Duodenal mucosa (tissue), 2 donors: ENCODE results near the gene SORBS2.

Experiments used
- H3K27ac ChIP-seq: one replicate; pipeline ENCODE4 v1.7.0; 2013; ENCODE audit warnings: low read depth, low read length
- H3K27me3 ChIP-seq, 2 donors: one replicate each; pipeline ENCODE4 v1.7.0; 2013; ENCODE audit warnings: low read length in 2 of 2, control low read depth in 1 of 2; ENCODE audit not compliant: insufficient read depth in 2 of 2, control insufficient read depth in 1 of 2
- H3K36me3 ChIP-seq, 2 donors: one replicate each; pipeline ENCODE4 v1.7.0; 2013; ENCODE audit warnings: low read length in 2 of 2, control low read depth in 1 of 2; ENCODE audit not compliant: insufficient read depth in 2 of 2, control insufficient read depth in 1 of 2
- H3K4me1 ChIP-seq, 2 donors: one replicate each; pipeline ENCODE4 v1.7.0; 2013; ENCODE audit warnings: low read length in 2 of 2, control low read depth in 1 of 2; ENCODE audit not compliant: insufficient read depth in 2 of 2, control insufficient read depth in 1 of 2
- H3K4me3 ChIP-seq, 2 donors: one replicate each; pipeline ENCODE4 v1.7.0; 2013; ENCODE audit warnings: low read length in 2 of 2, low read depth in 1 of 2
- H3K9ac ChIP-seq, 2 donors: one replicate each; pipeline ENCODE4 v1.7.0; 2013; ENCODE audit warnings: low read length in 2 of 2, low read depth in 1 of 2
- H3K9me3 ChIP-seq, 2 donors: one replicate each; pipeline ENCODE4 v1.7.0; 2013; ENCODE audit warnings: low read length in 2 of 2, control low read depth in 1 of 2; ENCODE audit not compliant: control insufficient read depth in 1 of 2

Gene SORBS2

GRCh38 chr4:185654311-185654710 is 157.7 kb downstream of the SORBS2 start:
- H3K4me1 ChIP-seq = no peaks in the 10 kb centered on the region
- no peak overlapping the region for H3K4me3 ChIP-seq
- no peak overlapping the region for H3K9ac ChIP-seq
- H3K36me3 ChIP-seq = peaks cover 0 to 5% of the 10 kb centered on the region in 2 donors
- H3K27ac ChIP-seq = no peak overlapping the region
- no peaks in the 10 kb centered on the region for H3K27me3 ChIP-seq
- no peaks in the 10 kb centered on the region for H3K9me3 ChIP-seq

DNA sequence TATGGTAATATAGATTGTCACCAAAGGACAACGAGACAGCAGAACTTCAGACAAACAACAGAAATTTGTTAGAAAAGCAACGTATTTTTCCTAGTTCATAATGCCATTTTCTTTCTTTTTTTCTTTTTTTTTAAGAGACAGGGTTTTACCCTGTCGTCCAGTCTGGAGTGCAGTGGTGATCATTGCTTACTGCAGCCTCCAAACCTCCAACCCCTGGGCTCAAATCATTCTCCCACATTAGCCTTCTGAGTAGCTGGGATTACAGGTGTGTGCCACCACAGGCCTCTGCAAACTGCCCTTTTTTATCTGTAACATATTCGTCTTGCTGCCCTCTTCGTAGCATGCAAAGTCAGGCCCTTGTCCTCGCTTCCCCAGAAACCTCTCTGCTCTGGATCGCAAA is 160.1 kb downstream of the SORBS2 start:
- Histone ChIP-seq H3K36me3 (peaks cover 0 to 5% of the 10 kb centered on the region in 2 donors), H3K4me1 (no peaks in the 10 kb centered on the region), H3K27ac (no peak overlapping the region)

DNA sequence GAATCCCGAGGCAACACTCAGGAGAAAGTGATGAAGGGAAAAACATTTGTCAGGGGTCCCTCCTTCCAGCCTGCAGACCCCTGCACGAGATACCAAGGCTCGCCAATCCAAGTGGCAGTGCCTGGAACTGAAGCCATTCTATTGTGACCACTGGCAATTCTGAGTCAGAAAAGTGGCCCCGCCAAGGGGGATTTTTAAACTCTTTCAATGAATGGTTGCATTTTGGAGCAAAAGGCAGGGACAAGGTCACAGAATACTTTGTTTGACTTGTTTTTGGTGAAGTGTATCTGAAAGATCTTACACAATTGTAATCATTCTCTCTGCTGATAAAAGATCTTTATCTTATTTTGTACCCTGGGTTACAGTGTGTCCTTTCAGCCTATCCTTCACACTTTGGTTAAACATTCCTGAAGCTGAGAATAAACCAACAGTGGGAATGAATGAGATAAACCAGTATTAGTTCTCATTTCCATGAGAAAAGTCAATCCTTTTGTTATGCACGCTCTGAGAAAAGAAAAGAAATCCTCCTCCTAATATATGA is 160.8 kb downstream of the SORBS2 start:
- H3K27me3 ChIP-seq = no peaks in the 10 kb centered on the region
- no peaks in the 10 kb centered on the region for H3K4me1 ChIP-seq
- H3K9ac ChIP-seq = no peak overlapping the region
- peaks cover 0 to 5% of the 10 kb centered on the region in 2 donors for H3K36me3 ChIP-seq
- no peak overlapping the region for H3K27ac ChIP-seq
- no peaks in the 10 kb centered on the region for H3K9me3 ChIP-seq
- no peak overlapping the region for H3K4me3 ChIP-seq

More for the DNA sequence above, 160.1 kb downstream of the SORBS2 start:
- Histone ChIP-seq H3K4me3 (no peak overlapping the region), H3K9ac (no peak overlapping the region), H3K9me3 (no peaks in the 10 kb centered on the region), H3K27me3 (no peaks in the 10 kb centered on the region)

DNA sequence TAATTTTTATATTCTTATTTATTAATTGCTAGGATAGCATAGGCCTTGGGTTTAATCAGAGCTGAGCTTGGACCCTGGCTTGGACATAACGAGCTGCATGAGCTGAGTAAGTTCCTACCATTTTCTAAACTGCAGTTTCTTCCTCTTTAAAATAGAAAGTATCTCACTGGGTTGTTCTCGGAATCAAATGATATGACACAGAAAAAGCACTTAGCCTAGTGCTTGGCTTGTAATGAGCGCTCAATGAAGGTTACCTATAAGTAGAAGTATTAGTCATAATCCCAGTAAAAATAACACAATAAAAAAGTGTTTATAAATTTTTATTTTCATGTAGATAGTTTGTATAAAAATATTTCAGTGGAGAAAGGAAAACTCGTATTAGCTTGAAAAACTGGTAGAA is 163.4 kb downstream of the SORBS2 start:
- Histone ChIP-seq H3K27me3 (no peaks in the 10 kb centered on the region), H3K27ac (no peak overlapping the region), H3K9ac (no peak overlapping the region), H3K9me3 (no peaks in the 10 kb centered on the region), H3K4me3 (no peak overlapping the region), H3K36me3 (peaks cover 0 to 11% of the 10 kb centered on the region in 2 donors), H3K4me1 (no peaks in the 10 kb centered on the region)

DNA sequence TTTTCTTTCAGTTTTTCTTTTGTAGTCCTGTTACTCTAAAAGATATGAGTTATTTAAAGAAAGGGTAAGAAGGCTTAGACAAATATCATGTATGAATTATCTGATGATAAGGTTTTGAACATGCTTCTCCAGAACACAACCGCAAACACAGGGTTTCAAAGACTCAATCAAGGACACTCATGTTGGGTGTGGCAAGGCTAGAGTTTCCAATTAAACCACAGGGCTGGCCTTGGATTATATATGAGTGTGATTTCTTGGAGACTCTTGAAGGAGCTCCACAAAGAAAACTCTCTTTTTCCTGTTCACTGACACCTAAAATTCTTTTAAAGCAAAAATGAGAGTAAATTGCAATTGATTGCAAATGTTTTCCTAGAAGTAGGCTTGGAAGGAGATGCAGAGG is 166.6 kb downstream of the SORBS2 start:
- Histone ChIP-seq H3K27me3 (no peaks in the 10 kb centered on the region), H3K9ac (no peak overlapping the region), H3K4me1 (no peaks in the 10 kb centered on the region), H3K27ac (no peak overlapping the region), H3K4me3 (no peak overlapping the region), H3K9me3 (no peaks in the 10 kb centered on the region), H3K36me3 (peaks cover 0 to 6% of the 10 kb centered on the region in 2 donors)

DNA sequence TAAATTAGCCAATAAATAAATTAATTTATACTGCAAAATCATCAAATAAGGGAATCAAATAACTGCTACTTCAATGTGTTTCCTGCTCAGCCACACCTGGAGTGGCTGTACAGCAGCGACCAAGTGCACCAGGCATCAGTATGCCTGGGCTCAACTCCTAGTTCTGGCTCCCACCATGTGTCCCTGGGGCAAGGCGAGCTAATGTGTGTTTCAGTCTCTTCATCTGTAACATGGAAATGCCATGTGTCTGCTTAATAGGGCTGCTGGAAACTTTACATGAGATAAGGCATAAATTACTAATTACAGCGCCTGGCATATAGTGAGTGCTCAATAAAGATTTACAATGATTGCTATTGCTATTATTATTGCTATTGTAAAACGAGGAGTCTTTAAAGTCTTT is 167.6 kb downstream of the SORBS2 start:
- Histone ChIP-seq H3K4me1 (no peaks in the 10 kb centered on the region), H3K36me3 (peaks cover 0 to 6% of the 10 kb centered on the region in 2 donors), H3K27ac (no peak overlapping the region)

GRCh38 chr4:185642907-185643306 is 169.1 kb downstream of the SORBS2 start:
- Histone ChIP-seq H3K27ac (no peak overlapping the region), H3K36me3 (peaks cover 0 to 6% of the 10 kb centered on the region in 2 donors), H3K27me3 (no peaks in the 10 kb centered on the region), H3K4me1 (no peaks in the 10 kb centered on the region), H3K9me3 (no peaks in the 10 kb centered on the region), H3K4me3 (no peak overlapping the region), H3K9ac (no peak overlapping the region)

More for the DNA sequence above, 167.6 kb downstream of the SORBS2 start:
- no peaks in the 10 kb centered on the region for H3K27me3 ChIP-seq
- no peak overlapping the region for H3K9ac ChIP-seq
- no peak overlapping the region for H3K4me3 ChIP-seq
- H3K9me3 ChIP-seq = no peaks in the 10 kb centered on the region

DNA sequence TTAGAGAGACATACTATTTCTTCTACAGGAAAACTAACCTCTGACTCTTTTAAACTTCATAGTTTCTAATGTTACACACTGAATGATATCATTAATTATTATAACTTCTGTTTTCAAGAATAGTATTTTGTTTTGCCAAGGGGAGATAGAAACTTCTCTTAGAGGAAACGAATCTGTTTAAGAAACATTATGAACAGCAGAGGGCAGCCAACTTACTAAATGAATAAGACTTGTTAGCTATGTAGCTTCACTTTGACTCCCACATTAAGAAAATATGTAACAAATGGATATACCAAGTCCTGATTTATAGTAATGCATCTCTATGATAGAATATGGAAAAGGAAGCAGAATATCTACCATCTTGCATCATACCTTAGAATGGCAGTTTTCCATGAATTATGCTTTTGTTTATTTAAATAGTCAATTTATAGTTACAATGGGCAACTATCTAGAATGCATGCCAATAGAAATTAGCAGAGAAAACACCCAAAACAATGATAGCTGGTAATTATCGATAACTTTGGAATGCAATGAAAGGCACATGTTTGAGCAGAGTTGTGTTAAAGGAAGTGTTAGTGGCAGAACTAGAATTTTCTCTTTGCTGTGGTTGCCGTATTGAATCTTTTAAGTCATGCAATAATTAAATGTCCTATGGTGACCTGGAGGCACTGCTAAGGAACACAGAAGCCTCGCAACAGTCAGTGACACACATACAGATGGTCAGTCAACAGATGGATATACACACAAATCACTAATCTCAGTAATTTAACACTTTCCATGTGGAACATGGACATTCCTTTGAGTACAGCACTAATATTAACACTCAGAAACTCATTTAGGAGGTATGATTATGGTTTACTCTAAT is 171.0 kb downstream of the SORBS2 start:
- Histone ChIP-seq H3K36me3 (peaks cover 0 to 6% of the 10 kb centered on the region in 2 donors), H3K9me3 (no peaks in the 10 kb centered on the region), H3K4me1 (no peaks in the 10 kb centered on the region), H3K4me3 (no peak overlapping the region), H3K27me3 (no peaks in the 10 kb centered on the region), H3K27ac (no peak overlapping the region), H3K9ac (no peak overlapping the region)

GRCh38 chr4:185638548-185639301 is 173.3 kb downstream of the SORBS2 start:
- Histone ChIP-seq H3K27ac (no peak overlapping the region), H3K36me3 (no peaks in the 10 kb centered on the region), H3K4me1 (no peaks in the 10 kb centered on the region), H3K27me3 (no peaks in the 10 kb centered on the region), H3K9me3 (peaks cover 0 to 5% of the 10 kb centered on the region in 2 donors), H3K9ac (no peak overlapping the region), H3K4me3 (no peak overlapping the region)

DNA sequence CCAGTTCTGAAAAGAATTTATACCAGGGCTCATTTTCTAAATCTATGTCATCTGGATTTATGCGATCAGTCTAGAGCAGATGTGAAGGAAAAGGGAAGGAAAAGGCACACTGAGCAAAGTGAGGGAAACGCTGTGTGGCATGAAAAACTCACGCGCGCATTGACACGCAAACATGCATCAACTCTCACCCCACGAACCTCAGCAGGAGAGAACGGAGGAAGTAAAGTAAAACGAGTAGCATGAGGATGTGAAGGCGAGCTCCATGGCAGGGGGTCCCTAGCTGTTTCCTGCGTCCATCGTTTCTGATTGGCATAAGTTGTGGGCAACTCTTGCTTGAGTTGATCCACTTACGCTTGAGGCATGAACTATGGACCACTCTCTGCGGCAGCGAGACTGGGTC is 173.9 kb downstream of the SORBS2 start:
- no peak overlapping the region for H3K4me3 ChIP-seq

More for the DNA sequence above, 173.9 kb downstream of the SORBS2 start:
- peaks cover 0 to 5% of the 10 kb centered on the region in 2 donors for H3K9me3 ChIP-seq
- H3K36me3 ChIP-seq = no peaks in the 10 kb centered on the region
- no peak overlapping the region for H3K27ac ChIP-seq
- no peaks in the 10 kb centered on the region for H3K27me3 ChIP-seq
- H3K9ac ChIP-seq = no peak overlapping the region
- no peaks in the 10 kb centered on the region for H3K4me1 ChIP-seq
